CD14-positive monocyte (primary cell): ENCODE data around the gene EIF4ENIF1. TPM values are rescaled to one million over a fixed set of nuclear protein-coding genes. Genes with fewer than 3 reads are reported as not detected.

ENCODE experiments used
- DNase-seq, 3 donors: peaks; one replicate each; pipeline ENCODE4 v3.0.0-alpha.2; 2011 to 2022
- H2AFZ ChIP-seq: 2 replicates; pipeline ENCODE4 v1.6.0; 2012; ENCODE audit warnings: mild to moderate bottlenecking, low read depth, low read length, inconsistent platforms; ENCODE audit not compliant: insufficient read depth, poor library complexity, severe bottlenecking
- H3K27ac ChIP-seq, 2 donors: 1 replicate in 1 of 2; 2 replicates in 1 of 2; pipeline ENCODE4 v1.5.1; 2012 to 2013; ENCODE audit warnings: low read length in 2 of 2, control low read depth in 1 of 2, inconsistent platforms in 1 of 2, low read depth in 1 of 2, mild to moderate bottlenecking in 1 of 2
- H3K27me3 ChIP-seq, 2 donors: one replicate each; pipeline versions ENCODE4 v1.6.0 to v1.6.1; 2011 to 2013; ENCODE audit warnings: low read length in 2 of 2; ENCODE audit not compliant: control insufficient read depth in 2 of 2, insufficient read depth in 2 of 2
- H3K36me3 ChIP-seq, 2 donors: replicated peaks in 1 of 2; 1 replicate in 1 of 2; 2 replicates in 1 of 2; pipeline versions ENCODE4 v1.5.1 to v1.6.1; 2012 to 2013; ENCODE audit warnings: low read length in 2 of 2, control low read depth in 1 of 2, inconsistent platforms in 1 of 2, mild to moderate bottlenecking in 1 of 2; ENCODE audit not compliant: insufficient read depth in 2 of 2, control insufficient read depth in 1 of 2
- H3K4me1 ChIP-seq, 2 donors: 1 replicate in 1 of 2; 2 replicates in 1 of 2; pipeline versions ENCODE4 v1.5.1 to v1.6.1; 2012 to 2013; ENCODE audit warnings: low read length in 2 of 2, control low read depth in 1 of 2, inconsistent platforms in 1 of 2, mild to moderate bottlenecking in 1 of 2, moderate library complexity in 1 of 2; ENCODE audit not compliant: insufficient read depth in 2 of 2, control insufficient read depth in 1 of 2
- H3K4me2 ChIP-seq: replicated peaks from 2 replicates; pipeline ENCODE3; 2012; ENCODE audit warnings: low read length, moderate library complexity, mild to moderate bottlenecking; ENCODE audit not compliant: poor library complexity, severe bottlenecking; ENCODE audit errors: extremely low read depth
- H3K4me3 ChIP-seq, 3 experiments: fragments of 200-600 bp in 1 of 3; sonication (generic) in 1 of 3; replicated peaks in 1 of 3; 1 replicate in 2 of 3; 2 replicates in 1 of 3; pipeline ENCODE4 v1.5.1; 2011 to 2013; ENCODE audit warnings: low read length in 3 of 3, mild to moderate bottlenecking in 3 of 3, control low read depth in 2 of 3, low read depth in 2 of 3, inconsistent platforms in 1 of 3, moderate library complexity in 1 of 3
- H3K79me2 ChIP-seq: 2 replicates; pipeline ENCODE4 v1.6.0; 2012; ENCODE audit warnings: mild to moderate bottlenecking, control low read depth, inconsistent platforms, low read length, moderate library complexity; ENCODE audit not compliant: insufficient read depth
- H3K9ac ChIP-seq: 2 replicates; pipeline ENCODE4 v1.6.0; 2017; ENCODE audit warnings: low read length, mild to moderate bottlenecking; ENCODE audit not compliant: insufficient read depth, poor library complexity, severe bottlenecking
- H3K9me3 ChIP-seq, 2 donors: replicated peaks in 1 of 2; 1 replicate in 1 of 2; 2 replicates in 1 of 2; pipeline versions ENCODE4 v1.5.1 to v1.6.1; 2012 to 2013; ENCODE audit warnings: low read length in 2 of 2, control low read depth in 1 of 2; ENCODE audit not compliant: control insufficient read depth in 1 of 2, insufficient read depth in 1 of 2
- H4K20me1 ChIP-seq: 2 replicates; pipeline ENCODE4 v1.6.0; 2012; ENCODE audit warnings: mild to moderate bottlenecking, low read length, control low read depth, moderate library complexity; ENCODE audit not compliant: insufficient read depth
- H3K27ac Mint-ChIP-seq, 7 donors: one replicate each; pipeline ENCODE4 v1.8.0; 2020; ENCODE audit warnings: mild to moderate bottlenecking in 7 of 7, mixed read lengths in 7 of 7, moderate library complexity in 6 of 7, inconsistent platforms in 2 of 7
- H3K27me3 Mint-ChIP-seq, 3 donors: one replicate each; pipeline ENCODE4 v1.8.0; 2021 to 2022; ENCODE audit warnings: low read depth in 3 of 3, mild to moderate bottlenecking in 3 of 3, mixed read lengths in 3 of 3, moderate library complexity in 3 of 3, inconsistent platforms in 1 of 3
- H3K36me3 Mint-ChIP-seq, 2 donors: one replicate each; pipeline ENCODE4 v1.8.0; 2020; ENCODE audit warnings: mixed read lengths in 2 of 2, inconsistent platforms in 1 of 2, mild to moderate bottlenecking in 1 of 2
- H3K4me1 Mint-ChIP-seq: one replicate; pipeline ENCODE4 v1.8.0; 2020; ENCODE audit warnings: mild to moderate bottlenecking, mixed read lengths
- H3K4me3 Mint-ChIP-seq, 2 donors: one replicate each; pipeline ENCODE4 v1.8.0; 2020; ENCODE audit warnings: mild to moderate bottlenecking in 2 of 2, mixed read lengths in 2 of 2, moderate library complexity in 1 of 2
- H3K9me3 Mint-ChIP-seq, 7 donors: one replicate each; pipeline ENCODE4 v1.8.0; 2020 to 2022; ENCODE audit warnings: mixed read lengths in 7 of 7, mild to moderate bottlenecking in 6 of 7, moderate library complexity in 6 of 7, inconsistent platforms in 2 of 7
- CTCF ChIP-seq: fragments of 200-600 bp; IDR thresholded peaks from one replicate; pipeline ENCODE4 v1.8.0; 2022; ENCODE audit warnings: antibody characterized with exemption, mild to moderate bottlenecking
- WGBS: methylation state at CpG from one replicate; pipeline ENCODE4 v1.1.5; 2013; ENCODE audit warnings: missing lambda C conversion rate; ENCODE audit not compliant: insufficient coverage; 5-methylcytosine and 5-hydroxymethylcytosine counted together
- intact Hi-C, 2 donors: fragments of 100-400 bp; cut with micrococcal nuclease; formaldehyde crosslinking; loops; one replicate each; pipeline versions ENCODE4 v1.15.0 to v1.15.1; 2023
- polyA plus RNA-seq, 3 donors: library from polyadenylated mRNA; depleted of rRNA in 1 of 3; unstranded in 2 of 3; stranded (reverse) in 1 of 3; fragments of 300-500 nt in 2 of 3; fragments of >200 nt in 1 of 3; fragmentation: Illumina TruSeq in 2 of 3; gene quantifications; 1 replicate in 2 of 3; 2 replicates in 1 of 3; pipeline ENCODE4 v1.2.3, GENCODE V29; 2012 to 2021

The EIF4ENIF1 gene
- polyA plus RNA-seq, 3 donors: 2.5 to 17.0 (median 11.5) TPM

- H3K27ac Mint-ChIP-seq: no peak overlapping the region
- no peaks in the 10 kb centered on the region for H3K79me2 ChIP-seq
- H3K4me2 ChIP-seq: no peak overlapping the region
- no peaks in the 10 kb centered on the region for H3K27me3 ChIP-seq
- H3K9ac ChIP-seq: no peak overlapping the region
- DNase-seq: no peak
- no peak overlapping the region for H2AFZ ChIP-seq
- H3K36me3 Mint-ChIP-seq: peaks cover 63 to 91% of the 10 kb centered on the region in 2 donors
- H3K4me3 Mint-ChIP-seq: no peak overlapping the region
- no peak overlapping the region for H3K4me3 ChIP-seq
- H4K20me1 ChIP-seq: no peaks in the 10 kb centered on the region
- intact Hi-C loops: no loop called here
- peaks cover 4% of the 10 kb centered on the region for H3K4me1 Mint-ChIP-seq
- no peak overlapping the region for H3K27ac ChIP-seq
- H3K9me3 Mint-ChIP-seq: no peaks in the 10 kb centered on the region
- no peak for TF ChIP-seq CTCF
- no peaks in the 10 kb centered on the region for H3K4me1 ChIP-seq
- H3K27me3 Mint-ChIP-seq: peaks cover 0 to 1% (median 0%) of the 10 kb centered on the region in 3 donors
- WGBS: 100% methylated on average over 1 of the region's 3 CpGs
- H3K9me3 ChIP-seq: no peaks in the 10 kb centered on the region
- peaks cover 51 to 93% of the 10 kb centered on the region in 2 donors for H3K36me3 ChIP-seq
Measured at GRCh38 chr22:31447337-31447736, 42.3 kb downstream of the EIF4ENIF1 start.

GRCh38 chr22:31446767-31447166, 42.9 kb downstream of the EIF4ENIF1 start:
- Histone ChIP-seq H3K79me2 (no peaks in the 10 kb centered on the region), H2AFZ (no peak overlapping the region), H4K20me1 (no peaks in the 10 kb centered on the region), H3K4me3 (no peak overlapping the region), H3K27me3 (no peaks in the 10 kb centered on the region), H3K4me1 (no peaks in the 10 kb centered on the region), H3K27ac (no peak overlapping the region), H3K9ac (no peak overlapping the region), H3K9me3 (no peaks in the 10 kb centered on the region), H3K36me3 (peaks cover 54 to 93% of the 10 kb centered on the region in 2 donors), H3K4me2 (no peak overlapping the region)
- Mint-ChIP-seq H3K9me3 (no peaks in the 10 kb centered on the region), H3K27me3 (peaks cover 0 to 1% (median 0%) of the 10 kb centered on the region in 3 donors), H3K4me1 (peaks cover 4% of the 10 kb centered on the region), H3K36me3 (peaks cover 66 to 93% of the 10 kb centered on the region in 2 donors), H3K4me3 (no peak overlapping the region), H3K27ac (no peak overlapping the region)
- intact Hi-C loops: no loop called here
- no peak for TF ChIP-seq CTCF
- DNase-seq: no peak
- WGBS: no CpG with 5 or more reads among the region's 2 CpGs
